BJ (cell line): Measurements from ENCODE around the gene DNAJC7. TPM values are rescaled to one million over a fixed set of nuclear protein-coding genes. Genes with fewer than 3 reads are reported as not detected.

Source experiments
- CTCF ChIA-PET: fragments of 350-600 bp; formaldehyde crosslinking; extraction: SDS; loops from one replicate; lab custom pipeline; 2021; ENCODE audit warnings: antibody characterized with exemption, inconsistent platforms; lab: Yijun Ruan, JAX
- POLR2A ChIA-PET: fragments of 300-600 bp; sonication (Branson Sonifier 250); formaldehyde crosslinking; extraction: SDS; loops from one replicate; lab custom pipeline; 2021; ENCODE audit warnings: antibody characterized with exemption; lab: Charles Lee
- DNase-seq: peaks from one replicate; pipeline ENCODE4 v3.0.0-alpha.2; 2011; ENCODE audit warnings: low read depth
- H3K27me3 ChIP-seq: 2 replicates; pipeline ENCODE4 v1.6.0; 2011; ENCODE audit warnings: low read length; ENCODE audit not compliant: control insufficient read depth, insufficient read depth
- H3K36me3 ChIP-seq: 2 replicates; pipeline ENCODE4 v1.5.1; 2011; ENCODE audit warnings: low read length; ENCODE audit not compliant: control insufficient read depth, insufficient read depth
- H3K4me3 ChIP-seq: 2 replicates; pipeline ENCODE4 v1.5.1; 2011; ENCODE audit warnings: low read depth, mild to moderate bottlenecking, control low read depth, low read length
- polyA plus RNA-seq: library from polyadenylated mRNA; depleted of rRNA; stranded (reverse); fragments of >200 nt; gene quantifications from 2 replicates; pipeline ENCODE4 v1.2.3, GENCODE V29; 2011
- TF ChIP-seq, protein P1 (sequence below): IDR thresholded peaks from 2 replicates; pipeline ENCODE4 v1.5.1; 2011; ENCODE audit warnings: low read depth, mild to moderate bottlenecking, control low read depth, inconsistent platforms, low read length, moderate library complexity; ENCODE audit not compliant: insufficient read depth

The DNAJC7 gene
- polyA plus RNA-seq, 1 experiment, result 41.1 TPM

DNA sequence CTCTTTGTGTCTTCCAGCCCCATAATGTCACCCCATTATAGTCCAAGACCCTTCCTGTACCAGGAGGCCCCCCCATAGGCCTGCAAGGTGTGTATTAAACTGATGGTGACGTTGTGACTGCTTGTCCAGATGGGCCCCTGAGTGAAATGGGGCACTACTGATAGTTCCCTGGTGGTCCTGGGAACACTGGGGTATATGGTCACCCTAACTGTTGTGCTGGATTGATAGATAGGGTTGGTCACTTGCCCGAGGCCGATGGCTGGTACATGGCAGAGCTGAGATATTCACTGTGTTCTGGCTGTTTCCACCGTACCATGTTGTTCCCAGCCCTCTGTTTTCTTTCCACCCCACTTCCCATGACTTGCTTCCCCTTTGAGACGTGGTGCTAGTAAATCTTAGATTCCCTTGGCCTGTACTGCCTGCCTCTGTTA is 46.3 kb downstream of the DNAJC7 start:
- Histone ChIP-seq H3K36me3 (peaks cover 46% of the 10 kb centered on the region), H3K4me3 (no peak overlapping the region), H3K27me3 (no peaks in the 10 kb centered on the region)
- ChIA-PET CTCF (no interaction called here), POLR2A (no interaction called here)
- TF ChIP-seq, protein P1, sequence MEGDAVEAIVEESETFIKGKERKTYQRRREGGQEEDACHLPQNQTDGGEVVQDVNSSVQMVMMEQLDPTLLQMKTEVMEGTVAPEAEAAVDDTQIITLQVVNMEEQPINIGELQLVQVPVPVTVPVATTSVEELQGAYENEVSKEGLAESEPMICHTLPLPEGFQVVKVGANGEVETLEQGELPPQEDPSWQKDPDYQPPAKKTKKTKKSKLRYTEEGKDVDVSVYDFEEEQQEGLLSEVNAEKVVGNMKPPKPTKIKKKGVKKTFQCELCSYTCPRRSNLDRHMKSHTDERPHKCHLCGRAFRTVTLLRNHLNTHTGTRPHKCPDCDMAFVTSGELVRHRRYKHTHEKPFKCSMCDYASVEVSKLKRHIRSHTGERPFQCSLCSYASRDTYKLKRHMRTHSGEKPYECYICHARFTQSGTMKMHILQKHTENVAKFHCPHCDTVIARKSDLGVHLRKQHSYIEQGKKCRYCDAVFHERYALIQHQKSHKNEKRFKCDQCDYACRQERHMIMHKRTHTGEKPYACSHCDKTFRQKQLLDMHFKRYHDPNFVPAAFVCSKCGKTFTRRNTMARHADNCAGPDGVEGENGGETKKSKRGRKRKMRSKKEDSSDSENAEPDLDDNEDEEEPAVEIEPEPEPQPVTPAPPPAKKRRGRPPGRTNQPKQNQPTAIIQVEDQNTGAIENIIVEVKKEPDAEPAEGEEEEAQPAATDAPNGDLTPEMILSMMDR, result no peak
- DNase-seq, result no peak

DNA sequence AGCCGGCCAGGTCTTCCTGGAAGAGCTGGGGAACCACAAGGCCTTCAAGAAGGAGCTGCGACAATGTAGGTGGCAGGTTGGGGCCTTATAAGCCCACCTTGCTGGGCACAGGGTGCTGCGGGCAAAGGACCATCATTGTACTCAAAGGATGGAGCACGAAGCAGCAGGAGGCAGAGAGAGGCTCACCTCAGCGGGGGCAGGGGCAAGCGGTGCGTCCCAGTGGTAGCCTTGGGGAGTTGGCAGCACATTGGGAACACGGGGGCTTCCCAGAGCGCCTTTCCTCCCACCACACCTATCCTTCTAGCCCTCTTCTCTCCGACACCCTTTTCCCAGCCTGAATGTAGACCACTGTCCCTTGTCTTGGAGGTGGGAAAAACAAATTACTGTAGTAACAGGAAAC is 48.6 kb downstream of the DNAJC7 start:
- ChIA-PET CTCF (interaction anchor here (7.1 kb wide), 1 partner anchor 49 kb away, joined by 59 read pairs; the partner anchor contains the start of genes DNAJC7 and NKIRAS2), POLR2A (no interaction called here)

DNA sequence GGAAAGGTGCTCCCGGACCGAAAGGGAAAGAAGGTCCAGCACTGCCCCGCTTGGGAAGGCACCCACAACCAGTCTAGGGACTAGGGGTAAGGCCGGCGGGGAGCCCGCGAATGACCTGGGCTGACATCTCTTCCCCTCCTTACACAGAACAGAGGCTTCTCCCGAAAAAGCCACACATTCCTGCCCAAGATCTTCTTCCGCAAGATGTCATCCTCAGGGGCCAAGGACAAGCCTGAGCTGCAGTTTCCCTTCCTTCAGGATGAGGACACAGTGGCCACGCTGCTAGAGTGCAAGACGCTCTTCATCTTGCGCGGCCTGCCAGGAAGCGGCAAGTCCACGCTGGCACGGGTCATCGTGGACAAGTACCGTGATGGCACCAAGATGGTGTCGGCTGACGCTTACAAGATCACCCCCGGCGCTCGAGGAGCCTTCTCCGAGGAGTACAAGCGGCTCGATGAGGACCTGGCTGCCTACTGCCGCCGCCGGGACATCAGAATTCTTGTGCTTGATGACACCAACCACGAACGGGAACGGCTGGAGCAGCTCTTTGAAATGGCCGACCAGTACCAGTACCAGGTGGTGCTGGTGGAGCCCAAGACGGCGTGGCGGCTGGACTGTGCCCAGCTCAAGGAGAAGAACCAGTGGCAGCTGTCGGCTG is 49.2 kb downstream of the DNAJC7 start:
- TF ChIP-seq, protein P1, result no peak
- ChIA-PET POLR2A (no interaction called here), CTCF (interaction anchor here (1.3 to 7.1 kb wide), 2 partner anchors 23 to 50 kb away, joined by 3 to 59 read pairs; partner anchors contain the start of genes DNAJC7 and NKIRAS2)
- no peaks in the 10 kb centered on the region for H3K27me3 ChIP-seq
- peaks cover 23% of the 10 kb centered on the region for H3K36me3 ChIP-seq
- DNase-seq, result no peak
- H3K4me3 ChIP-seq, result peak overlapping the region; percentile 92

More for the DNA sequence above, 48.6 kb downstream of the DNAJC7 start:
- H3K36me3 ChIP-seq, result peaks cover 29% of the 10 kb centered on the region
- no peak for DNase-seq
- TF ChIP-seq, protein P1, result no peak
- H3K4me3 ChIP-seq, result no peak overlapping the region
- no peaks in the 10 kb centered on the region for H3K27me3 ChIP-seq

DNA sequence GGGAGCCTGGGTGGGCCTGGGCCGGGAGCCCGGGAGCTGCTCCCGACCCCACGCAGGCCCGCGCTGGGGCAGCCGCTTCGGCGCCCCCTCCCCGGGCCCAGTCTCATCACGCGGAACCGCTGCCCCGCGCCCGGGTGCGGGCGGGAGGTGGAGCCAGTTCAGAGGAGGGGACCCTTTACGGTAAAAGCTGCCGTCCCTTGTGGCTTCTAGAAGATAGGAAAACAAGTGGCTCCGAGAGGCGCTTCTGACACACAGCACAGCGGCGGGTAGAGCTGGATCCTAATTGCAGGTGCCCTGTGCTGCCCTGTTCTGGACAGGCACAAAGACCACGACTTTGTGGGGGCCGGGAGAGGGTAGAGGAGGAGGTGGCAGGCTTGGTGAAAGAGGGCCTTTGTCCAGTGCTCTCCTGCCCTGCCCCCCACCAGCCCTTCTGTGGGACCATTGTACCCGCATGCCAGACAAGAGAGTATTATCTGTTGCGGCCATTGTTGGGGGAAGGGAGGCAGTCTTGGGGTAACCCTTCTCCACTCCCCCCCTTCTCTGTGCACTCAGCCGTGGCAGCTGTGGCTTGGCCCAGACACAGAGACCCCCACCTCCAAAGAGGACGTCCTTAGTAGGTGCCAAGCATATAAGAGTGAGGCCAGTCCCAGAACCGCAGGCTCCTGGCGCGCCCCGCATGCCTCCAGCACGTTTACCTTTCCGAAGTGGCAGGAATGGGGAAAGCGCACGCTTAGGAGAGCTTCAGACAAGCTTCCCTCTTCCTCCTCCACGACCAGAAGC is 49.9 kb downstream of the DNAJC7 start:
- CTCF ChIA-PET, result interaction anchor here (0.8 to 7.1 kb wide), 5 partner anchors 9 to 59 kb away, joined by 3 to 59 read pairs (median 3); partner anchors contain the start of genes DNAJC7 and NKIRAS2
- POLR2A ChIA-PET, result no interaction called here
- H3K27me3 ChIP-seq, result no peaks in the 10 kb centered on the region
- H3K4me3 ChIP-seq, result peak overlapping the region; percentile 92
- peaks cover 16% of the 10 kb centered on the region for H3K36me3 ChIP-seq
- TF ChIP-seq, protein P1, result no peak
- DNase-seq, result no peak
